ENCODE measurements around the gene SNRPB. TPM values are rescaled to one million over a fixed set of nuclear protein-coding genes. Genes with fewer than 3 reads are reported as not detected.
A peak's percentile ranks its signal among the peaks of the same experiment; 100 is the strongest.

Gene SNRPB
- total and polyA plus RNA-seq, 2 of the 13 experiments (the other 11 are each of a cell fraction or from before 2014, with no cell fraction given), result 473 to 844 TPM

DNA sequence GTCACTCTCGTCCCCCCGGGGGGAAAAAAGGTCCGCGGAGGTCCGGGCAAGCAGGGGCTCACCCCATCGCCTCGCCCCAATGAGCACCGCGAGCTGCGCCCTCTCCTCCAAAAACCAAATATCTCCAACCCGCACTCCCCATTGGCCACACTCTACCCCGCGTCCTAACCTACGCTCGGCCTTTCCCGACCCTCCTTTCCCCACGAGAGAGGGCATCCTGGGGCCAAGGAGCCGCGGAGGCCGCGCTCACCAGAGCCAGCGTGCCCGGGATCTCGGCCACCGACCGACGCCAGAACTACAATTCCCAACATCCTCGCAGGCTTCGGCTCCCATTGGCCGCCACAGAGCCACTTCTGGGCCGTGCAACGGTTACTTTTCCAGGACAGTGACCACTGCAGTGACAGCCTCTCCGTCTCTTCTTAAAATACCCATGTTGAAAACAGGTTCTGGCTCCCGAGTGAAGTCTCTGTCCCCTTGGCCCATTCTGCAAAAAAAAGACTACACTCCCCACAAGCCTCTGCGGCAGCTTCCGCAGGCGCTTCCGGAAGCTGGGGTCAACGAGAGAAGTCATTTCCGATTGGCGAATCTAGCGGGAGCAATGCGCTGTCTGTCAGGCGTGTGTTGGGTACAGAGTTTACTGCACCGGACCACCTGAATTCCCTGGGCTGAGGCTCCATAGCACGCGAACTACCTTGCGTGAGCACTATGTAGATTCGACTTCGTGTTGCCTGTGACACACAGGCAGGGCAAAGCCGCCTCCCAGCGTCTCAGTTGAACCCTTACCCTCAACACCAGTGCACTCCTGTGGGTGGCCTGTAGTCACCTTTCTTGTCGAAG lies 38.3 kb upstream of the SNRPB start, which contains the start of gene ZNF343 (continued):
- TF ChIP-seq, protein P1, sequence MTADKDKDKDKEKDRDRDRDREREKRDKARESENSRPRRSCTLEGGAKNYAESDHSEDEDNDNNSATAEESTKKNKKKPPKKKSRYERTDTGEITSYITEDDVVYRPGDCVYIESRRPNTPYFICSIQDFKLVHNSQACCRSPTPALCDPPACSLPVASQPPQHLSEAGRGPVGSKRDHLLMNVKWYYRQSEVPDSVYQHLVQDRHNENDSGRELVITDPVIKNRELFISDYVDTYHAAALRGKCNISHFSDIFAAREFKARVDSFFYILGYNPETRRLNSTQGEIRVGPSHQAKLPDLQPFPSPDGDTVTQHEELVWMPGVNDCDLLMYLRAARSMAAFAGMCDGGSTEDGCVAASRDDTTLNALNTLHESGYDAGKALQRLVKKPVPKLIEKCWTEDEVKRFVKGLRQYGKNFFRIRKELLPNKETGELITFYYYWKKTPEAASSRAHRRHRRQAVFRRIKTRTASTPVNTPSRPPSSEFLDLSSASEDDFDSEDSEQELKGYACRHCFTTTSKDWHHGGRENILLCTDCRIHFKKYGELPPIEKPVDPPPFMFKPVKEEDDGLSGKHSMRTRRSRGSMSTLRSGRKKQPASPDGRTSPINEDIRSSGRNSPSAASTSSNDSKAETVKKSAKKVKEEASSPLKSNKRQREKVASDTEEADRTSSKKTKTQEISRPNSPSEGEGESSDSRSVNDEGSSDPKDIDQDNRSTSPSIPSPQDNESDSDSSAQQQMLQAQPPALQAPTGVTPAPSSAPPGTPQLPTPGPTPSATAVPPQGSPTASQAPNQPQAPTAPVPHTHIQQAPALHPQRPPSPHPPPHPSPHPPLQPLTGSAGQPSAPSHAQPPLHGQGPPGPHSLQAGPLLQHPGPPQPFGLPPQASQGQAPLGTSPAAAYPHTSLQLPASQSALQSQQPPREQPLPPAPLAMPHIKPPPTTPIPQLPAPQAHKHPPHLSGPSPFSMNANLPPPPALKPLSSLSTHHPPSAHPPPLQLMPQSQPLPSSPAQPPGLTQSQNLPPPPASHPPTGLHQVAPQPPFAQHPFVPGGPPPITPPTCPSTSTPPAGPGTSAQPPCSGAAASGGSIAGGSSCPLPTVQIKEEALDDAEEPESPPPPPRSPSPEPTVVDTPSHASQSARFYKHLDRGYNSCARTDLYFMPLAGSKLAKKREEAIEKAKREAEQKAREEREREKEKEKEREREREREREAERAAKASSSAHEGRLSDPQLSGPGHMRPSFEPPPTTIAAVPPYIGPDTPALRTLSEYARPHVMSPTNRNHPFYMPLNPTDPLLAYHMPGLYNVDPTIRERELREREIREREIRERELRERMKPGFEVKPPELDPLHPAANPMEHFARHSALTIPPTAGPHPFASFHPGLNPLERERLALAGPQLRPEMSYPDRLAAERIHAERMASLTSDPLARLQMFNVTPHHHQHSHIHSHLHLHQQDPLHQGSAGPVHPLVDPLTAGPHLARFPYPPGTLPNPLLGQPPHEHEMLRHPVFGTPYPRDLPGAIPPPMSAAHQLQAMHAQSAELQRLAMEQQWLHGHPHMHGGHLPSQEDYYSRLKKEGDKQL (CRISPR knock-in tag; IDR thresholded peaks at IDR 0.05; ENCODE audit: low read depth), result no peak
- TF ChIP-seq, protein P2, sequence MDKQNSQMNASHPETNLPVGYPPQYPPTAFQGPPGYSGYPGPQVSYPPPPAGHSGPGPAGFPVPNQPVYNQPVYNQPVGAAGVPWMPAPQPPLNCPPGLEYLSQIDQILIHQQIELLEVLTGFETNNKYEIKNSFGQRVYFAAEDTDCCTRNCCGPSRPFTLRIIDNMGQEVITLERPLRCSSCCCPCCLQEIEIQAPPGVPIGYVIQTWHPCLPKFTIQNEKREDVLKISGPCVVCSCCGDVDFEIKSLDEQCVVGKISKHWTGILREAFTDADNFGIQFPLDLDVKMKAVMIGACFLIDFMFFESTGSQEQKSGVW (CRISPR knock-in tag; IDR thresholded peaks at IDR 0.05; ENCODE audit: borderline replicate concordance), result no peak
- TF ChIP-seq HOXD1 (CRISPR knock-in tag; IDR thresholded peaks at IDR 0.05) (peak; percentile 24), ZNF883 (CRISPR knock-in tag; IDR thresholded peaks at IDR 0.05; ENCODE audit: not compliant biosample characterization) (peak; percentile 81), PRDM15 (CRISPR knock-in tag; IDR thresholded peaks at IDR 0.05) (0 out of 2 replicates have a peak, but pooled peaks have one; percentile 12), SOX6 (IDR thresholded peaks at IDR 0.05) (no peak), SOX6 (CRISPR knock-in tag; IDR thresholded peaks at IDR 0.05) (peak; percentile 64), HDAC6 (IDR thresholded peaks at IDR 0.05; ENCODE audit: low read depth, low read length) (no peak), CAMTA2 (CRISPR knock-in tag; IDR thresholded peaks at IDR 0.05; ENCODE audit: borderline replicate concordance) (peak; percentile 90; the same call in 1 of the 2 replicates), ZNF121 (CRISPR knock-in tag; IDR thresholded peaks at IDR 0.05) (no peak), ZBTB21 (CRISPR knock-in tag; IDR thresholded peaks at IDR 0.05) (peak; percentile 21; the same call in 1 of the 2 replicates)
- TF ChIP-seq, protein P3, sequence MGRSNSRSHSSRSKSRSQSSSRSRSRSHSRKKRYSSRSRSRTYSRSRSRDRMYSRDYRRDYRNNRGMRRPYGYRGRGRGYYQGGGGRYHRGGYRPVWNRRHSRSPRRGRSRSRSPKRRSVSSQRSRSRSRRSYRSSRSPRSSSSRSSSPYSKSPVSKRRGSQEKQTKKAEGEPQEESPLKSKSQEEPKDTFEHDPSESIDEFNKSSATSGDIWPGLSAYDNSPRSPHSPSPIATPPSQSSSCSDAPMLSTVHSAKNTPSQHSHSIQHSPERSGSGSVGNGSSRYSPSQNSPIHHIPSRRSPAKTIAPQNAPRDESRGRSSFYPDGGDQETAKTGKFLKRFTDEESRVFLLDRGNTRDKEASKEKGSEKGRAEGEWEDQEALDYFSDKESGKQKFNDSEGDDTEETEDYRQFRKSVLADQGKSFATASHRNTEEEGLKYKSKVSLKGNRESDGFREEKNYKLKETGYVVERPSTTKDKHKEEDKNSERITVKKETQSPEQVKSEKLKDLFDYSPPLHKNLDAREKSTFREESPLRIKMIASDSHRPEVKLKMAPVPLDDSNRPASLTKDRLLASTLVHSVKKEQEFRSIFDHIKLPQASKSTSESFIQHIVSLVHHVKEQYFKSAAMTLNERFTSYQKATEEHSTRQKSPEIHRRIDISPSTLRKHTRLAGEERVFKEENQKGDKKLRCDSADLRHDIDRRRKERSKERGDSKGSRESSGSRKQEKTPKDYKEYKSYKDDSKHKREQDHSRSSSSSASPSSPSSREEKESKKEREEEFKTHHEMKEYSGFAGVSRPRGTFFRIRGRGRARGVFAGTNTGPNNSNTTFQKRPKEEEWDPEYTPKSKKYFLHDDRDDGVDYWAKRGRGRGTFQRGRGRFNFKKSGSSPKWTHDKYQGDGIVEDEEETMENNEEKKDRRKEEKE (IDR thresholded peaks at IDR 0.05), result no peak
- TF ChIP-seq, protein P4, sequence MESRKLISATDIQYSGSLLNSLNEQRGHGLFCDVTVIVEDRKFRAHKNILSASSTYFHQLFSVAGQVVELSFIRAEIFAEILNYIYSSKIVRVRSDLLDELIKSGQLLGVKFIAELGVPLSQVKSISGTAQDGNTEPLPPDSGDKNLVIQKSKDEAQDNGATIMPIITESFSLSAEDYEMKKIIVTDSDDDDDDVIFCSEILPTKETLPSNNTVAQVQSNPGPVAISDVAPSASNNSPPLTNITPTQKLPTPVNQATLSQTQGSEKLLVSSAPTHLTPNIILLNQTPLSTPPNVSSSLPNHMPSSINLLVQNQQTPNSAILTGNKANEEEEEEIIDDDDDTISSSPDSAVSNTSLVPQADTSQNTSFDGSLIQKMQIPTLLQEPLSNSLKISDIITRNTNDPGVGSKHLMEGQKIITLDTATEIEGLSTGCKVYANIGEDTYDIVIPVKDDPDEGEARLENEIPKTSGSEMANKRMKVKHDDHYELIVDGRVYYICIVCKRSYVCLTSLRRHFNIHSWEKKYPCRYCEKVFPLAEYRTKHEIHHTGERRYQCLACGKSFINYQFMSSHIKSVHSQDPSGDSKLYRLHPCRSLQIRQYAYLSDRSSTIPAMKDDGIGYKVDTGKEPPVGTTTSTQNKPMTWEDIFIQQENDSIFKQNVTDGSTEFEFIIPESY (CRISPR knock-in tag; IDR thresholded peaks at IDR 0.05), result no peak
